Endothelial cell of hepatic sinusoid (primary cell): ENCODE measurements around the gene EML6.
"Not testable (repeated sequence)": the region's sequence is repeated elsewhere in the genome, so short reads cannot be mapped to it uniquely, and the experiment has no call there.

Source experiments
- in situ Hi-C: cut with HindIII; loops from 2 replicates; pipeline ENCODE4 v1.10.0; 2017; ENCODE audit warnings: low sequenced_read_pairs

Gene EML6

DNA sequence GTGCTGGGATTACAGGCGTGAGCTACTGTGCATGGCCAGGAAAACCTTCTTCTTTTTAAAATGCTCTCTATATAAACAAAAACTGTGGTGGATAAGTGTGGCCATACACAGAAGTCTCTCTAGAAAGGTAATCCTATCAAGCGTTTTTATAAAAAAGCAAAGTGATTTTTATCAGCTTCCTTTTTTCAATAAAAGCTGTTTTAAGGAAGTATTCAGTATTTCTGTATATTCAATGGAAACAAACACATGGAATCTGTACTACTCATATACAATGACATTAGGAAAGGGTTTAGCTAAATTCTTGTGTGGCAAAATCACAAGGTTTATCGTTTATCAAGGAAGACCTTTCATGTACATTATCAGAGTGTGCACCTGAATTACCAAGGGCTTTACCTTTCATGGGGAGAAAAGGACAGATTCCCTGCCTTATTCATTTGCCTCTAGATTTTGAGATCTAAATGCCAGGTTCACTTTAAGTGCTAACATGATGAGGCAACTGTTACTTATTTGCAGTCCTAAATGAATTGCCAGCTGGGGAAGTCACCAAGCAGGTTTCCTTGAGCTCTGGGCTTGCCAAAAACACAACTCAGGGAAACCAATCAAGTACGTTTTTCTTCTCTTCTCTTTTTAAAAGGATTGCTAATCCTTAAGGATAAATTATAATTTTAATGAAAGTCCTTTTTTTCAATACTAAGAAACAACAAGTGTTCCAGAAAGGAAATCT is 256.0 kb downstream of the EML6 start:
- in situ Hi-C loops, result loop anchor here (5.0 kb wide), 1 partner anchor 48 kb away; no protein-coding TSS in a partner anchor

DNA sequence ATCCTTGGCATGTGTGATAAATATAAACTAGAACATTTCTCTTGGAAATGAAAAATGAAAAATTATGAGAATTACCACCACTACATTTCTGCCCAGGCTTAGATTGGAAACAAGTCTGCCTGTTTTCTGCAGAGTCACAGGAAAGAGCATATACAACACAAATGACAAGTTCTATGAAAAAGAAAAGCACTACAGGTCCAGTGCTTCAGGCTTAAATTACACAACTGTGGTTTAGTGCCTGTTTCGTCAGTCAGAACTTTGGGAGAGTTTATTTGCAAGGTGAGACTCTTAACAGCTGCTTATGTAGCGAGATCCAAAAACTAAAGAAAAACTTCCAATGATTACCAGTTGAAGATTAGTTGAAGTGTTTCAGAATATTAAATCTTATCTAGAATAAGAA is 257.9 kb downstream of the EML6 start:
- in situ Hi-C loops, result no loop called here

DNA sequence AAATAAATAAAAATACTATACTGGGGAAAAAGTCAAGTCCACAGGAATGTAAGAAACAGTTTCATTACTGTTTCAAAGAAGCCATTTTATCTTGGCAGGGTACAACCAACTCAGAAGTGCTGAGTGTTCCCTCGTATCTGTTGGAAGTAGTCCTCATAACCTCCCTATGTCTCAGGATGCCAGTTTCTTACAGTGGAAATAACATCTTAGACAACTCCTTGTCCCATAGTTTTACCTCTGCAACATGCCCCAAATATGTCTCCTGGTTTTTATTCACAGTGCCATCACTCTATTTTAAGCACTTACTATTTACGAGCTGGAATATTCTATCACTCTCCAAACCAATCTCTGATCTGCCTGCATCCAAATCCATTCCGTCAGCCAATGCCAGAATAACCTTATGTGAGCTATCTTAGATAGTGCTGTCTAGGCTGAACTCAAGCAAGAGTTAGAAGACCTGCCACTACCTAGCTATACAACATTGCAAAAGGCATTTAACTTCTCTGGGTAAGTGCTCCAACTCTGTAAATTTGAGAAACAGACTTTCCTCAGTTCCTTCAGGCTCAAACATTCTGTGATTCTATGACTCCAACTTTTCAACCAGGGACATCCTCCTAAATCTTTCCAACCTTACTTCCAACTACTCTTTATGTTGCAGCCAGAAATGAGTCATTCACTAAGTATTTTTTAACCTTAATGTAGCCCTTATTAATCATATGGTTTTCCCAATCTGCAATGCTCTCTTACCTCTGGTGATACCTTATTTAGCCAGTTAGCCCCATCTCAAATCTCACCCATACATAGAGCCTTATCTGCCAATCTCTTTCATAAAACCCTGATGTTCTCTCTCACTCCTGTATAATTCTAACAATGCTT is 260.1 kb downstream of the EML6 start:
- in situ Hi-C loops, result no loop called here

DNA sequence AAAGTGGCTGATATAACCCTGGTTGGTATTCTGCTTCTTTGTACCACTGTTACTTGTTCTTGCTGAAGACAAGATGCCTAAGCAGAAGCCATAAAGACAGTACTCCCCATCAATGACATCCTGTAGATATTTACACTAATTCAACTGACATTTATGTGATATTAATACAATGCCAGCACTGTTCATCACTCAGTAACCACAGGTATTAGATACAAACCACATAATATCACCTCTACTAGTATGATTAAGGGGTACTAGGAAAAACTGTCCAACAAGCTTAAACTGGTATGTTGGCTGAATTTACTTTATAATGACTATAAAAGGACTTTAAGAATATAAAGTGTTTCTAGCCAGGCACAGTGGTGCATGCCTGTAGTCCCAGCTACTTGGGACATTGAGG is 261.0 kb downstream of the EML6 start:
- in situ Hi-C loops, result no loop called here

DNA sequence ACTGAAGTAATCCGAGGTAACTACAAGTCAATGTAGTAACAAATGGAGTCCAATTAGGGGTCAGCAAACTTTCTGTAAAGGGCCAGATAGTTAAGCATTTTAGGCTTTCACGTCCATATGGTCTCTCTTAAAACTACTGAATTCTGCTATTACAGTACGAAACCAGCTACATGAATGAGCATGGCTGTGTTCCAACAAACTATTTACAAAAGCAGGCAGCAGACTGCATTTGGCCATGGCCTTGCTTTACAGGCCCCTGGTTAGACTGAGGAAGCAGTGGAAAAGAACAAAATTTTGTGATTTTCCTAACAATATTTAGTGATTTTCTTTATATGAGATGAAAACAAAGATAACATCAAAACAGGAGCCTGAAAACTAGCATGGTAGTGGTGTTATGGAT is 262.8 kb downstream of the EML6 start:
- in situ Hi-C loops, result no loop called here

DNA sequence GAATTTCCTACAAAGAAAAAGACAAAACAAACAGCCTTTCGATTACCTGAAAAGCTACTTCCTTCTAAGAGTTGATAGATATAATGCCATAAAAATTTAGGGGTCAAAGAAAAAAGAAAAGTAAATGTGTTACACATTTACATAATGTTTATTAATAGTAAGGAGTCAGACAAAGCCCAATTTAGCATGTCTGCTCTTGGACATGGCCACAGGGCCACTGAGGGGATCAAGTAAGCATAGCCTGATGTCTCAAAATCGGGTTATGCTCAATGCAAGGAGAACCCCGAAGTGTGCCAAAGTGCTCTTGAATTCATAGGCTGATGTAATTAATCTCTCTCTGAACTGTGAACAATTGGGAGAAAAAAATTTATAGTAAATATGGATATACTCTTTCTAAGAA is 265.1 kb downstream of the EML6 start:
- in situ Hi-C loops, result no loop called here

DNA sequence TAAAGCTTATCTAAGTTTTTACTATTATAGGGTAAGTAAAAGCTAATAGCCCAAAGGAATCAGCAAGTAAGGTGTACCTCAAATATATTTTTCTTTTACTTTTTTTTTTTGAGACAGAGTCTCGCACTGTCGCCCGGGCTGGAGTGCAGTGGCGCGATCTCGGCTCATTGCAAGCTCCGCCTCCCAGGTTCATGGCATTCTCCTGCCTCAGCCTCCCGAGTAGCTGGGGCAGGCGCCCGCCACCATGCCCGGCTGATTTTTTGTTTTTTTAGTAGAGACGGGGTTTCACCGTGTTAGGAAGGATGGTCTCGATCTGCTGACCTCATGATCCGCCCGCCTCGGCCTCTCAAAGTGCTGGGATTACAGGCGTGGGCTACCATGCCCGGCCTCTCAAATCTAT is 267.2 kb downstream of the EML6 start:
- in situ Hi-C loops, result not testable (repeated sequence)

DNA sequence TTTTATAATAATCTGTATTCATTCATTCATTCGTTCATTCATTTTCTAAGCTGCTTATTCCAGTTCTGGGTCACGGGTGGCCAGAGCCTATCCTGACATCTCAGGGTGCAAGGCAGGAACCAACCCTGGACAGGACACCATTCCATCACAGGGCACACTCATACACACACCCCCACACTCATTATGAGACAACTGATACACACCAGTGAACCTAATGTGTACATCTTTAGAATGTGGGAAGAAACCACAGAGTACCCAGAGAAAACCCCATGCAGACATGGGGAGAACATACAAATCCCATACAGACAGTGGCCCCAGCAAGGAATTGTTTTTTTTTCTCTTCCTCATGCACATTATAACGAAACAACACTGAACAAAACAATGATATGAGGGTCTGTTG is 272.1 kb downstream of the EML6 start:
- in situ Hi-C loops, result no loop called here

DNA sequence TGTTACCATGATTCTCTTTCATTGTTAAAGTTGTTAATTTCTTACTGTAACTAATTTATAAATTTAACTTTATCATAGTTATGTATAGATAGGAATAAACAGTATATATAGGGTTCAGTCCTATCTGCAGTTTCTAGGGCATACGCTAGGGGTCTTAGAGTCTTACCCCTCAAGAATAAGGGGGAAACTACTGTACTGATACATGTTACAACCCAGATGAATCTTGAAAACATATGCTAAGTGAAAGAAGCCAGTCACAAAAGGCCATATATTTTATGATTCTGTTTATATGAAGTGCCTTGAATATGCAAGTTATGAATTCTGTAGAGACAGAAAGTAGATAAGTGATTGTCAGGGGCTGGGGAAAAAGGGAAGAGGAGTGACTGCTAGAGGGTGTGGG is 274.4 kb downstream of the EML6 start:
- in situ Hi-C loops, result no loop called here

DNA sequence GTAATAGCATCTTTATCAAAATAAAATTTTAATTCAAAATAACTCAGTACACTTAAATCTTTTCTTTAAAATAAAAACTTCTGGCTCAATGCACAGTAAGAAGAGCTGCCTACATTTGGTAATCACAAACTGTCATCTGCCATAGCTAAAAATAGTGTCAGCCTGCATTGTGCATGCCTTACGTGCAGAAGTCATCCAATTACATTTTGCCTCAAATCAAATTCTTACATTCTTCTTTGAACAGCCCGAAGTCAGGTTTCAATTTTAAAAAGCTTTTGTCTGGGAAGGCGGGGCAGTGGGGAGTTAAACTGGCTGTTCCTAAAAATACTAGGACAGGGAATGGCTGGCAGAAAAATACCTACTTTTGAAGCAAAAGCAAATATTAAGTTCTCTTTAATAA is 275.7 kb downstream of the EML6 start:
- in situ Hi-C loops, result no loop called here

DNA sequence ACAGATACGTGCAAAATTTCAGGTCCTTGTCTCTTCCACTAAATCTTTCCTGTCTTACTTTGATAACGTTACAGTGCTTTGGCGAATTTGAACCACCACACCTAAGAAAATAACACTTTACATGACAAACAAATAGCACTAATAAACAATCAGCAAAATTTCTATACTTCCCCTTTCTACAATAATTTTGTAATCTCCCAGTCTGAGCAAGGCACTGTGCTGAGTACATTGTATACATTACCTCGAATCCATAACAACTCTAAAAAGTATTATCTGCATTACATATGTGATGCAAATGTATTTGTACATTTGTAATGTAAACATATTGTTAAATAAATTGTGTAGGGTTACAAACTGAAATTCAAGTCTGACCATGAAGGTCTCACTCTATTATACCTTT is 276.9 kb downstream of the EML6 start:
- in situ Hi-C loops, result no loop called here

DNA sequence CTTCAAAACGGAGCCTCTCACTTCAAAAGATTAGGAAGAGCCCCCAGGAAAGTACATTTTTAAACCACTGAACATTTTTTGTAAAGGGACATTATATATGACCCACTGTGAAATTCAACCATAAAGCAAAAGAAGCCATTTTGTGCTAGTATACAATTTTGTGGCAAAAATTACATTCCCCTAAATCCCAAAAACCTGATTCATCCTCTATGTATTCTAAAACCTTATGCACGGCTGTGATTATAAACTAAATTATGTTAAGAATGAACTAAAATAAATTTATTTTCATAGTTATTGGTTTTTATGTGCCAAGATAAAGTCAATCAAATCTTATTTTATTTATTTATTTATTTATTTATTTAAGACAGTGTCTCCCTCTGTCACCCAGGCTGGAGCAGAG is 278.3 kb downstream of the EML6 start:
- in situ Hi-C loops, result no loop called here

DNA sequence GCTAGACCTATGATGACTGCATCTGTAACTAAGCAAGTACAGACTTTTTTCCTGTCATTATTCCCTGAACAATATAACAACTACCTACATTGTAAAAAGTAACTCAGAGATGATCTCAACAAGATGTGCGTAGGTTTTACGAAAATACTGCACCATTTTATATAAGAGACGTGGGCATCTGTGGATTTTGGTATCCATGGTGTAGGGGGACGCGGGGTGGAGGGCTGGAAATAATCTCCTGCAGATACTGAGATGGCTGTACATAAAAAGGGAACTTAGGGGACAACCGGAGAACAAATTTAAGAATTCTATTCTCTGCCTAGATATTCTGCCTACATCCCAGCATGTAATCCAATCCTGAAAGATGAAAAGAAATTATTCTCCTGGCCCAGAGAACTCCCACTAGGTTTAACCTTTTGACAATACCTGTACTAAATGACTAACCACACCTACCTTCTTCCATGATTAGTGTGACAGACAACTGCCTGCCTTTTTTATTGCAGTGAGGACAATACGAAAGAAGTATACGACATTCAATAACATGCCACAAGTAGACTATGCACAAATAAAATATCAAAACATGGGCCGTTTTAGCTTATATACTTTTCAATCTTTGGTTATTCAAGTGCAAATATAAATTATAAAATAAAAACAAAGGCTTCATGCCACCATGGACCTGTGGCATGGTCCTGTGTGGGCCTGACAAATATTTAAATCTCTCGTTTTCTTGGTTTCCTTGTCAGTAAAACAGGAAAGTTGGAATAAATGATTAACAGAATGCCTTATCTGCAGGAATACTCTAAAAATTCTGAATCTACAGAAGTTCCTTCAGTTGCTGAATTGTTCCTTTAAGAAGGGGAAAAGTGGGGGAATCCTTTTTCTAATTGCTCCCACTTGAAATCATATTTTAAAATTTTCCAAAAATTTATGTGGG is 280.5 kb downstream of the EML6 start:
- in situ Hi-C loops, result no loop called here

DNA sequence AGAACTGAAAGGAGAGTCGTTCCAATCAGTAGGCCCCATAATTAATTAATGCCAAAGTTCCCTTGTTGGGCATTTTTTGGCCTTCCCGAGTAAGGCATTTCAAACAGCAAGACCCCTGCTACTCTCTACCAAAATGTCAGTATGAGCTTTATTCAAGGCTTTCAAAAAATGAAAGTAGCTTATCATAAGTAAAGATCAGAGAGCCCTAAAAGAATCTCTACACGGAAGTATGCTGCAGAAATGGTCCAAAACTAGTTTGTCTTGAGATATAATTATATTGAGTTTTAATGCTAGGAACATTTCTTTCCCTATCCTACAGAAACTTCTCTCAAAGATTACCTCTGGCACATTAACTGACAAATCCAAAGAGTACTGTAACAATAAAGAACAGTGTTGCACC is 282.8 kb downstream of the EML6 start:
- in situ Hi-C loops, result no loop called here

DNA sequence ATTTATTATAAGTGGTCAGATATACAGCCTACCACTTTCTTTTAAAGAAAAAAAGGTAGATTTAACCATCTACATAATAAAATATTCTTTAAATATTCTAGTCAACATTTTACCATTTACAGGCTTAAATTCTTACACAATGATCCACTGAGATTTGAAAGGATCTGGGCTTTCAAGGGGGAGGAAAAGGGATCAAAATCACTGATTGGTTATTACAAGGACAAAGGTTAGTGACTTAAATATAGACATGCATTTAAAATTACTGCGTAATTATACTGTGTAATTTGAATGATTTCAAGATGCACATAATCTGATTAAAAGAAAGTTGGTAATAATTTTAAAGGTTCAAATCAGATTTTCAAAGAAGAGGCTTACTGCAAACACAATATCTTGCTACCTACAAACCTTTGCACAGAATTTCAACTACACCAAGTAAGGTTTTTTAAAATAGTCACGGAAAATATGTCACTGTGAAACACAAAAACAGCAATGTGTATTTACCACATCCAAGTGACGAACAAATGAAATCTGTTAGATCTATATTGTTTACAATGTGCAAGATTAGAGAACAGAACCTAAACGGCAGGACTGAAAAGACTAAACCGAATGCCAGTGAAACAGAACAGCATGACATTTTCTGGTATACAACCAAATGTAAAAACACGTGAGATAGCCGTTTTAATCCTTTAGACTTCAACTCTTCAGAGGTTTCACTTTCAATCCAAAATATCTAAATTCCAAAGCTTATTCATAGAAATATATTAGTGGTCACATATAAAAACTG is 286.0 kb downstream of the EML6 start:
- in situ Hi-C loops, result no loop called here

DNA sequence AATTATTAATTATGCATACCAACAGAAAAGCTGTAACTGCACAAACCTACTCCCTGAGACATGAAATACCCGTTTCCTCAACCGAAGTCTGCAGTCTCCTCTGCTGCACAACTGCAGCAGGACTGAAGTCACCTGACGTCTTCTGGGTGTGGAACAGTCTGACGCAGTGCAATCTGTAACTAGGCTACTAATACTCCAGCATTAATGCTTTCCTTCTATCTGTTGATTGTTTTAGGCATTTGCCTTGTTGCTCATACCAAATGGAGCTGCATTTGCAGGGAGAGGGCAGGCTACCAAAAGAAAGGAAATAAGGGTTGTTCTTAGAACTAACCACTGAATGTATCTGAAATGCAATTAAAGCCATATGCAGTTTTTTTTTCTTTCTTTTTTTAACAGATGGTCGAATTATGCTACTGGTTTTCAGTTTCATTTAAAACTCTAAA is 286.7 kb downstream of the EML6 start:
- in situ Hi-C loops, result no loop called here

DNA sequence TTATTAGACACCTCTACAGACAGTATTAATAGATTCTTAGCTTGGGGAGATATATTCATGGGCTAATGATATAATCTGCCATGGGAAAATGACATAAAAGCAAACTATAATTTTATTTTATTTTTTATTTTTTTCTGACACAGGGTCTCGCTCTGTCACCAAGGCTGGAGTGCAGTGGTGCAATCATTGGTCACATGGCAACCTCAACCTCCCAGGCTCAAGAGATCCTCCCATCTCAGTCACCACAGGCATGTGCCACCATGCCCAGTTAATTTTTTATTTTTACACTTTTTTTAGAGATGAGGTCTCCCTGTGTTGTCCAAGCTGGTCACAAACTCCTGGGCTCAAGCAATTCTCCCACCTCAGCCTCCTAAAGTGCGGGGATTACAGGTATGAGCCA is 287.5 kb downstream of the EML6 start:
- in situ Hi-C loops, result no loop called here

DNA sequence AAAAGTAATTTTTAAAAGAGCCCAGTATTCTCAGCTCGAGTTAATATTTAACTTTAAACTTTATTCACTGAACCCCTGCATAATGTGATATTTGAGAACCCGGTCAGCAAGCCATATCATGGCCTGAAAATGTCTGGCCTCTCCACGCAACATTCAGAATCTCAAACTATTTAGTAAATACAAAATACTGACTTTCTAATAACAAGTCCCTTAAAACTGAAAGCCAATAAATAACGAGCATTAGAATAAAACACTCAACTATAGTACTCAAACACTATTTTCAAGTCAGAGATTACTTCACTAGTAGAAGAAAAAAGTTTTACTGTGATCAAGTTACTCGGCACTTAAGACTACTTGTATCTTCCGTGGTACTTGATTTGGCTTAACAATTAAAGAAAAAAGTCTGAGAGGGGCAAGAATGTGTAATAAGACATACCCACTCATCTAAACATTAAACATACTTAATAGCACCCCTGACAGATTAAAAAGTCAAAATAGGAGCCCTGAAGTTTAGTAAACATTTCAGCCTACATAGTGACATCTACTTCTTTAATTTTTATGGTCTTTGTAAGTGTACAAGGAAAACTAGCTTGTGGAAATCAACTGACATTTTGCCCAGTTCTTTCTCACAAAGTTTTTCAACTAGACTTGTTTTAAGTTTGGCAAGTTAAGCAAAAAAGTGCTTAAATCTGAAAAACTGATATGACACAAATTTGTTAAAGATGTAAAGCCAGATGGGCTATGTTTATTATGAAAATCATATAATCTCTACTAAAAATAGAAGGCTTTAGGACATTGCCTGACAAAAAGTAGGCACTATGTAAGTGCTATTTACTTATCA is 288.6 kb downstream of the EML6 start:
- in situ Hi-C loops, result no loop called here

DNA sequence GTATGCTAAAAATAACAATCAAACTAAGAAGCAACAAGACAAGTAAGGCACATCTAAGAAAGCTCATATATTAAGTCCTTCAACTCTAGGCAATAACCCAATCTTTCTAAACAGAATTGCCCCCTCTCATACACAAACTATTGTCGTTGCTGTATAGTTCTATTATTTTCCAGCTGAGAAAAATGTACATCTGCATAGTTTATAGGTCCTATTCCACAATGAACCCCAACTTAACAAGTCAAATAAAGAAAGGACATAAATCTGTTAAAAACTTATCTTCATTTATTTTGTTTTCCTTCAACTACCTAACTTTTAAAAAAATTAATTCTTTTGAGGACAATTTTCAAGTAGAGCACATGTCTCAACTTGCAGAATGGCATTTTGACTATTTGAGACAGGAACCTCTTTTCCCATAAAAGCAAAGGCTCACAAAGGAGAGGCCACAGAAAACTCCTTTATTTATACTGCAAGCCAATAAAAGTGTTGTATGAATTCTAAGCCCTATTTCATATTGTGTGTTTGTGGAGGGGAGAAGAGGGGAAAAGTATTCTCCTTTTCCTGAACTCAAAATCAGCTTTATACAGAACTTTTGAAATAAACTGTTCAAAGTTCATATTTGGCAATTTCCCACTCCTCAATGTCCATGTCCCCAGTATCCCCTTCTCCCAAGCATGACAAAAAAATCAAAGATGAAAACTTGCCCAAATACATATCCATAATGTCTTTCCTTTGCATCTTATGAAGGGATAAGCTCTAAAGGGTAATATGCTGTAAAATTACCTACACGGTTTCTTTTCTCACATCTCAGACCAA is 289.4 kb downstream of the EML6 start:
- in situ Hi-C loops, result no loop called here
